ENCODE data around the gene MATCAP1.
A peak's percentile ranks its signal among the peaks of the same experiment; 100 is the strongest.

The MATCAP1 gene

DNA sequence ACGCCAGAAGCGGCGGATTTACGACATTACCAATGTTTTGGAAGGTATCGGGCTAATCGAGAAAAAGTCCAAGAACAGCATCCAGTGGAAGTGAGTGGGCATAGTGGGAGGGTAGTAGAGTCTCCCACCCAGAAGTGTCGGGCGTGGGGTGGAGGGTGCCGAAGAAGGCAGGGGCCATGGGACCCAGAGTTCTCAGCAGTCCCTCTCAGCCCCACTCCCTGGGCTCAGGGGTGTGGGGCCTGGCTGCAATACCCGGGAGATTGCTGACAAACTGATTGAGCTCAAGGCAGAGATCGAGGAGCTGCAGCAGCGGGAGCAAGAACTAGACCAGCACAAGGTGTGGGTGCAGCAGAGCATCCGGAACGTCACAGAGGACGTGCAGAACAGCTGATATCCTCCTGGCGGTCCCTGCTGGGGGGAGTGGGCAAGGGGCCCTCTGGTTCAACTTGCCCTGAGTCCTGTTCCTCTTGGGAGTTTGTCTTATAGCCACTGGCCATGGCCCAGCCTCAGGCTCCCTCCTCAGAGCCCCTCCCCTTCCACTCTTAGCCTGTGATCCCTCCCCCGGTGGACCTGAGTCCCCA, 9.1 kb upstream of the MATCAP1 start:
- peak overlapping the region; percentile 64 for H3K27ac Mint-ChIP-seq (ENCODE audit: low read depth)
- peak overlapping the region; percentile 89 for H3K4me3 Mint-ChIP-seq
- peaks cover 7% of the 10 kb centered on the region for H3K36me3 Mint-ChIP-seq (ENCODE audit: insufficient read depth)
- peaks cover 49% of the 10 kb centered on the region for H3K4me1 Mint-ChIP-seq
- no peak for DNase-seq (ENCODE audit: low spot score in 2 of 2)
- ATAC-seq (replicated peaks; ENCODE audit: extremely low read depth, poor library complexity, severe bottlenecking) = peak; percentile 44
- H3K9me3 Mint-ChIP-seq = no peaks in the 10 kb centered on the region
- no peaks in the 10 kb centered on the region for H3K27me3 Mint-ChIP-seq

DNA sequence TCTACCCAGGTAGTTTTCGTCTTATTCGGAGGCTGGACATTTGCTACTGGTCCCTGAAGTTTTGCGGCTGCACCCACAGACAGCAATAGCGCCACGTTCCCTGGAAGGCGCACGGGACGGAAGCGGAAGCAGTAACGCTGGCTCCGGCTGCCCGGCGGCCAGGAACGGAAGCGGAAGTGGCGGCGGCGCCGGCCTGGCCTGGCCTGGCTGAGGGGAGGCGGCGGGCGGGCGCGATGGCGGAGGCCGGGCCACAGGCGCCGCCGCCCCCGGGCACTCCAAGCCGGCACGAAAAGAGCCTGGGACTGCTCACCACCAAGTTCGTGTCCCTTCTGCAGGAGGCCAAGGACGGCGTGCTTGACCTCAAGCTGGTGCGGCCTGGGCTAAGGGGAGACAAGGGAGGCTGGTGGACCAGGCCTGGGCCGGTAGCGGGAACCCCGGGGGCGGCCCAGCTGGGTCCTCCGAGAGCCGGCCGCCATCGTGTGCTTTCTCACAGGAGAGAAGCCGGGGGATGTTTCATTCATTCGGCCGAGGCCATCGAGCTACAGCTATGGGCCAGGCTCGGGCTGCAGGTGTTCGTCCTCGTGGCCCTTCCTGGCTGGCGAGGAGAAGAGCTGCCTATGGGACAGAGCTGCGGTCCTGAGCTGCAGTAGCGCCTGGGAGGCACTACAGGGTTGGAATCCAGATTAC, 8.4 kb upstream of the MATCAP1 start, which contains the start of gene E2F4:
TSS of gene E2F4 (plus strand) at position 161 of the 687 bp plus-strand sequence. CDS start at position 234, 73 bp downstream.
- DNase-seq (ENCODE audit: low spot score in 2 of 2) (peak; percentile 71 to 75), ATAC-seq (replicated peaks; ENCODE audit: extremely low read depth, poor library complexity, severe bottlenecking) (peak; percentile 96)
- Mint-ChIP-seq H3K4me1 (peaks cover 49% of the 10 kb centered on the region), H3K4me3 (peak within 1 kb of the TSS; percentile 89), H3K27me3 (no peaks in the 10 kb centered on the region), H3K9me3 (no peaks in the 10 kb centered on the region), H3K27ac (ENCODE audit: low read depth) (peak within 1 kb of the TSS; percentile 64), H3K36me3 (ENCODE audit: insufficient read depth) (peaks cover 7% of the 10 kb centered on the region)

DNA sequence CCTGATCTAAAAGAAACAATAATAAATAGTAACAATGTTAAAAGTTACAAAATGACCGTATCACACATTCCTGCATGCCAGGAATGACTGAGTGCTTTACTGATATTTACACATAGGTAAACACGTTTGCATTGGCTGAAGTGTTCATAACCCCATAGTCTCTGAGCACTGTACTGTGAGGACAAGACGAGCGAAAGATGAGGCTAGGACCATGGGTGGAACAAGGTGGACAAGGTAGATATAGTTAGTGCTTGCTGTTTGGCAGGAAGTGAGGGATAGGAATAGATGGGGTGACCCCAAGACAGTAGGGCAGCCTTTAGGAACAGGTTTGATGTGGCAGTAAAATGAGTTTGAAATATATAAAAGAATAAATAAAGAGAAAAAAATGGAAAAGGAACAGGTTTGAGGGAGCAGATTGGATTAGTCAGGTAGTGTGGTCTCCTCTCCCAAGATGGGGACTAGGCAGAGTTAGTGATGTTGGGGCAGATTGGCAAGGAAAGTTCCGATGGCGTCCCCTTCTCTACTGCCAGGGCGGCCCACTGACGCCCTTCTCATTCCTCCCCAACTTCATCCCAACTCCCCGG, 7.7 kb upstream of the MATCAP1 start:
- H3K27ac Mint-ChIP-seq (ENCODE audit: low read depth) = peak overlapping the region; percentile 64
- no peaks in the 10 kb centered on the region for H3K9me3 Mint-ChIP-seq
- ATAC-seq (replicated peaks; ENCODE audit: extremely low read depth, poor library complexity, severe bottlenecking) (no peak), DNase-seq (ENCODE audit: low spot score in 2 of 2) (no peak)
- H3K27me3 Mint-ChIP-seq = no peaks in the 10 kb centered on the region
- H3K36me3 Mint-ChIP-seq (ENCODE audit: insufficient read depth) = peaks cover 7% of the 10 kb centered on the region
- H3K4me1 Mint-ChIP-seq = peaks cover 43% of the 10 kb centered on the region
- peak overlapping the region; percentile 89 for H3K4me3 Mint-ChIP-seq

DNA sequence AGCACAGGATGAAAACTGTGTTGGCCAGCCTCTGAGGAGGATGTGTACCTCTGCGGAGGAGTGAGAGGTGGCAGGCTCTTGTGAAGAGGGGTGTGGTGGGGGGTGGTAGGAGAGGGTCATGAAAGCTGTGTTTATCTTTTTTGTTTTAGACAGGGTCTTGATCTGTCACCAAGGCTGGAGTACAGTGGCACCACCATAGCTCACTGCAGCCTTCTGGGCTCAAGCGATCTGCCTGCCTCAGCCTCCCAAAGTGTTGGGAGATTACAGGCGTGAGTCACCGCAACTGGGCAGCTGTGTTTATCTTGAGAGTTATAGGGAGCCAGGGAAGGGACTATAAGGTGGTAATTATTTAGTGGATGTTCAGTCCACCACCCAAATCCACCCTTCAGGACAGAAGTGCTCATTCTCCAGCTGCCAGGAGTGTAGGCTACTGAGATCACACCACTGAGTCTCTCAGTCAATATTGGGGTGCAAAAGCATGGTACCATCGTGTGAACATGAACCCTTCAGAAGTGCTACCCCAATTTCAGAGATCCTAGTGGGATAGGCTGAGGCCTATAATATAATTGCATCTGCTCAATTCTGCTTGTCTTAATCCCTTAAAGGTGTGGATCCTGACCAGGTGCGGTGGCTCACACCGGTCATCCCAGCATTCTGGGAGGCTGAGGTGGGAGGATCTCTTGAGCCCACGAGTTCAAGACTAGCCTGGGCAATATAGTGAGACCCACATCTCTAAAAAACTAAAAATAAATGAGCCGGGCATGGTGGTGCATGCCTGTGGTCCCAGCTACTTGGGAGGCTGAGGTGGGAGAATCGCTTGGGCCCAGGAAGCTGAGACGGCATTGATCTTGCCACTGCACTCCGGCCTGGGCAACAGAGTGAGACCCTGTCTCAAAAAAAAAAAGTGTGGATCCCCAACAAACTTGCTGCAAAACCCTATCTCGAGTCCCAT, 7.0 kb upstream of the MATCAP1 start:
- Mint-ChIP-seq H3K9me3 (no peaks in the 10 kb centered on the region), H3K36me3 (ENCODE audit: insufficient read depth) (peaks cover 5% of the 10 kb centered on the region), H3K4me3 (peak overlapping the region; percentile 89), H3K27me3 (no peaks in the 10 kb centered on the region), H3K27ac (ENCODE audit: low read depth) (peak overlapping the region; percentile 64), H3K4me1 (peaks cover 35% of the 10 kb centered on the region)
- DNase-seq (ENCODE audit: low spot score in 2 of 2) = no peak
- no peak for ATAC-seq (replicated peaks; ENCODE audit: extremely low read depth, poor library complexity, severe bottlenecking)

DNA sequence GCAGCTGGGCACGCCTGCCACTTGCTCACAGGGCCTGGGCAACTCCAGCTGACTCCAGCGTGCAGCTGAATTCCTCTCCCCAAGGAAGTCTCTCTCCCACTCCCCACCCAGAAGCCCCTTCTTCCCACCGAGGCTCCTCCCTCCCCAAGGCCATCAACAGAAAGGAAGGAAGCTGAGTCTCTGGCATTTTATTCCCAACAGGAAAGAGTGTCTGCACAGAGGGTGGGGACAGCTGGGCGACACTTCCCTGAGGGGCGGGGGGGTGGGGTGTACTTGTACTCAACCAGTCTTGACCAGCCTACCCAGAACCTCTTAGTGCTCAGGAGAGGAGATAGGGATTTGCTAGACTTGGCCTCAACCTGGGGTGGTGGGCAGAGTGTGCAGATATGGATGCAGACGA, 6.3 kb upstream of the MATCAP1 start, which contains the start of gene EXOC3L1:
TSS of gene EXOC3L1 (minus strand) at position 96 of the 400 bp plus-strand sequence. CDS start 460 bp downstream, outside the sequence.
- H3K27me3 Mint-ChIP-seq = no peaks in the 10 kb centered on the region
- no peaks in the 10 kb centered on the region for H3K9me3 Mint-ChIP-seq
- peak within 1 kb of the TSS; percentile 89 for H3K4me3 Mint-ChIP-seq
- no peak for DNase-seq (ENCODE audit: low spot score in 2 of 2)
- peaks cover 38% of the 10 kb centered on the region for H3K4me1 Mint-ChIP-seq
- no peak for ATAC-seq (replicated peaks; ENCODE audit: extremely low read depth, poor library complexity, severe bottlenecking)
- no peak within 1 kb of the TSS for H3K27ac Mint-ChIP-seq (ENCODE audit: low read depth)
- H3K36me3 Mint-ChIP-seq (ENCODE audit: insufficient read depth) = peaks cover 6% of the 10 kb centered on the region

DNA sequence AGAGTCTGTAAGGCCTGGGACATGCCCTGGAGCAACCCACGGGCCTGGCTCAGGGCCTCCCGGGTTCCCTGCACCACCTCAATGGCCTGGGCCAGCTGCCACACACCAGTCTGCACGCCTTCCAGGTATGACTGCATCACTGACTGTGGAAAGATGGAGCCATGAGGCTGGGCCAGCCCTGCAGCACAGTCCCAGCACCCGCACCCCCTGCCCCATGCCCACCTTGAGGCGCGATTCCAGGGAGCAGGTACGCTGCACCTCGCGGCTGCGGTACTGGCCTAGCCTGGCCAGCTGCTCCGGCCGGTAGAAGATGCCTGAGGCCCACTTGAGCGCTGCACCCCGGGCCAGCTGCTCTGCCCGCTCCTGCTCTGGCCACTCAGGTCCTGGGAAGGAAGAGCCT, 5.0 kb upstream of the MATCAP1 start:
- ATAC-seq (replicated peaks; ENCODE audit: extremely low read depth, poor library complexity, severe bottlenecking) = no peak
- H3K27ac Mint-ChIP-seq (ENCODE audit: low read depth) = no peak overlapping the region
- H3K9me3 Mint-ChIP-seq = no peaks in the 10 kb centered on the region
- peaks cover 6% of the 10 kb centered on the region for H3K36me3 Mint-ChIP-seq (ENCODE audit: insufficient read depth)
- DNase-seq (ENCODE audit: low spot score in 2 of 2) = no peak
- no peaks in the 10 kb centered on the region for H3K27me3 Mint-ChIP-seq
- H3K4me1 Mint-ChIP-seq = peaks cover 37% of the 10 kb centered on the region
- no peak overlapping the region for H3K4me3 Mint-ChIP-seq

DNA sequence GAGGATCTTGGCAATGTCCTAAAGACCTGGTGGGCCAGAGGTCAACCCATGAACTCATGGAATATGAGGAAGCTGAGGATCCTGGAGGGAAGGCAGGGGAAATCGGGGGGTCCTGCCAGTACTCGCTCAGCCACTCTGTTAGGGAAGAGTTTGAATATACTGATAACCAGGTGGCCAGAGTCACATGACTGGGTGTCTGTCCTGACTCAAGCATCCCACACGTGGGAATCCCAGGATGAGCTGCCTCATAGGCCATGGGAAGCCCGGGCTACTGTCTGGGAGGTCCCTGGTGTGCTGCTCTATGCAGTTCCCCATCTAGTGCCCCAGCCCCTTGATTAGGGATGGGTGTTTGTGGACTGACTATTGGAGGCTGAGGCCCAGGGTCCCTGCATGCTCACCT, 4.6 kb upstream of the MATCAP1 start:
- H3K9me3 Mint-ChIP-seq = no peaks in the 10 kb centered on the region
- H3K27me3 Mint-ChIP-seq = no peaks in the 10 kb centered on the region
- ATAC-seq (replicated peaks; ENCODE audit: extremely low read depth, poor library complexity, severe bottlenecking) (no peak), DNase-seq (ENCODE audit: low spot score in 2 of 2) (no peak)
- peaks cover 6% of the 10 kb centered on the region for H3K36me3 Mint-ChIP-seq (ENCODE audit: insufficient read depth)
- peaks cover 32% of the 10 kb centered on the region for H3K4me1 Mint-ChIP-seq
- no peak overlapping the region for H3K27ac Mint-ChIP-seq (ENCODE audit: low read depth)
- no peak overlapping the region for H3K4me3 Mint-ChIP-seq

DNA sequence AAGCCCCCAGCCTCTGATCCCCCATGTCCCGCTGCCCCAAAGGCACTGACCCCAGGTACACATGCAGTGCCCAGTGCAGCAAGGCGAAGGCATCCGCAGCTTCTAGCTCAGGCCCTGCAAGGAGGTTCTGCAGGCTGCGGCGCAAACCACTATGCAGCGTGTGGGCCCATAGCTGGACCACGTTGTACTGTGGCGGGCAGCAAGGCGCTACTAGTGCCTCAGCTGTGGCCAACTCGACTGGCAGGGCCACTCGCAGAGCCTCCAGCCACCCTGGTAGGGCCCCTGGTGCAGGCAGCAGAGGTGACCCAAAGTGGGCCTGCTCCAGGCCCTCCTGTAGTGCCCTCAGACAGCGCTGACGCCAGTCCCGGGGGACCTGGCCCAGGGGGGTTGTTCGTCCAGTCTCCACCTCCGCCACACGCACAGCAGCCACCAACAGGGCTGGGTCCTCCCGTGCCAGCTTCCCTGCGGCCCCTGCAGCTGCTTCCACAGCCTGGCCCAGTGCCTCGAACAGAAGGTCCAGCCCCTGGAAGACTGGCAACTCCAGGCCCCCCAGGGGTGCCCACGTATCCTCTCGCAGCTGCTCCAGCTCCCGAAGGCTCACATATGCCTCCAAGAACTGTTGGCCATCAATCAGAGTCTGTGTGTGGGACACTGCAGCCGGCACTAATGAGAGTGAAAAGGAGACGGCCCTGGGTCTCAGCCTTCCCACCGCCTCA, 3.6 kb upstream of the MATCAP1 start:
- Mint-ChIP-seq H3K27ac (ENCODE audit: low read depth) (no peak overlapping the region), H3K36me3 (ENCODE audit: insufficient read depth) (peaks cover 6% of the 10 kb centered on the region), H3K9me3 (no peaks in the 10 kb centered on the region), H3K27me3 (no peaks in the 10 kb centered on the region), H3K4me1 (peaks cover 22% of the 10 kb centered on the region), H3K4me3 (no peak overlapping the region)
- DNase-seq (ENCODE audit: low spot score in 2 of 2) (no peak), ATAC-seq (replicated peaks; ENCODE audit: extremely low read depth, poor library complexity, severe bottlenecking) (no peak)

DNA sequence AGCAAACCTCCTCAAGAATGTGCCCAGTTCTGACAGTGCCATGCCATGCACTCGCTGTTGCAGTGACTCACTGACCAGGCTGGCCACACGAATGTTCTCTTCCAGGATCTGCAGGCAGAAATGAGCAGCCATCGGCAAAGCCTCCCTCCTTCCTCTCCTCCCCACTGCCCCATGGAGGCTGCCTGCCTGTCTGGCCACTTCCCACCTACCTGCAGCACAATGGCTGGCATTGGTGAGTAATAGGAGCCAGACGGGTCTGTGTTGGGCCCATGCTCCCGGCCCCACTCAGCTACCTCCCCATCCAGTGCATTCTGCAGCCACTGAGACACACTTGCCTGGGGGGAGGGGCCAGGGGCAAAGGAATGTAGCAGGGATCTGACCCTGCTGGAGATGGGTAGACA, 2.8 kb upstream of the MATCAP1 start:
- peaks cover 3% of the 10 kb centered on the region for H3K36me3 Mint-ChIP-seq (ENCODE audit: insufficient read depth)
- H3K27ac Mint-ChIP-seq (ENCODE audit: low read depth) = no peak overlapping the region
- DNase-seq (ENCODE audit: low spot score in 2 of 2) (no peak), ATAC-seq (replicated peaks; ENCODE audit: extremely low read depth, poor library complexity, severe bottlenecking) (no peak)
- no peak overlapping the region for H3K4me3 Mint-ChIP-seq
- H3K9me3 Mint-ChIP-seq = no peaks in the 10 kb centered on the region
- H3K4me1 Mint-ChIP-seq = peaks cover 17% of the 10 kb centered on the region
- no peaks in the 10 kb centered on the region for H3K27me3 Mint-ChIP-seq

DNA sequence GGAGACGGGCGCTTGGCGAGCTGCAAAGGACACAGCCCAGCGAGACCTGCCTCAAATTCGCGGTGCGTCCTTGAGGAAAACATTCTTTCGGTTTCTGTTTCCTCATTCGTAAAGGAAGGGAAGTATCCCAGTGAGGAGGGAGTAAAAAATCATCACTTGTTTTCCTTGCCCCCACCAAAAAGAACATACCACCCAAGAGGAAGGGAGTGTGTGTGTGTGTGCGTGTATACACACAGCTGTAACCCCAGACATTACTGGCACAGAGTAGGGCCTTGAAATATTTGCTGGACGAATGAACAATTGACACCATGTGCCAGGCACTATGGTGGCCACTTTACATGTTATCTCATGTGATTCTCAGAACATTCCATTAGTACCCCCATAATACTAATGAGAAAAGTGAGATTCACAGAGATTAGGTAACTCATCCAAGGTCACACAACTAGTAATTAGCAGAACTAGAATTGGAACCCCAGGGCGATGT, 1.9 kb upstream of the MATCAP1 start:
- Mint-ChIP-seq H3K9me3 (no peaks in the 10 kb centered on the region), H3K4me1 (peaks cover 12% of the 10 kb centered on the region), H3K36me3 (ENCODE audit: insufficient read depth) (peaks cover 3% of the 10 kb centered on the region), H3K27ac (ENCODE audit: low read depth) (peak overlapping the region; percentile 70), H3K4me3 (no peak overlapping the region), H3K27me3 (no peaks in the 10 kb centered on the region)
- DNase-seq (ENCODE audit: low spot score in 2 of 2) (no peak), ATAC-seq (replicated peaks; ENCODE audit: extremely low read depth, poor library complexity, severe bottlenecking) (no peak)

DNA sequence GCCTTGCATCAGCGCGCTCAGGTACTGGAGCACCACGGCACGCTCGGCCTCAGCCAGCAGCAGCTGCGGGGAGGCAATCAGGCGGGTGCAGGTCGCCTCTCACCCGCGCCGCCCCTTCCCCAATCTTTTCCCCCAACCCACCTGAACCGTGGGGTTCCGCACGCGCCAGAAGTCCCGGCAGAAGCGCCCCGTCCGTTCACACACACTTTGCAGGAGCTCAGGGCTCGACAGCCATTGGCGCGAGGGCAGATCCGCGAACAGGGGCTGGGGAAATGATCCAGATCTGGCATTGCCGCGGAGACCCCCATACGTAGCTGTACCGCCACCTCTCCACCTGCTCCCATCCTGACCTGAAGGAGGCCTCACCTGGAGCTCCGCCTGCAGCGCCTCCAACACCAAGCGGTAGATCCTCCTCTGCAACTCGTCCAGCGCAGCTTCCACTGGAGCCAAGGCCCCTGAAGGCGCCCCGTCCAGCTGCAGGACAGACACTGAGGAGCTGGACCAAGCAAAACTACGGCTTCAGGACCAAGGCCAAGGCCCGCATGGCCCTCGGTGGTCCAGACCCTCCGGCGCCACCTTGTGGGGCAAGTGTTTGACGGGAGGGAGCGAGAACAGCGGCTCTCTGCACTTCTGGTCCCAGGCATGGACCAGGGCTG, 1.4 kb upstream of the MATCAP1 start:
- peak overlapping the region; percentile 70 for H3K27ac Mint-ChIP-seq (ENCODE audit: low read depth)
- H3K9me3 Mint-ChIP-seq = no peaks in the 10 kb centered on the region
- DNase-seq (ENCODE audit: low spot score in 2 of 2) = peak; percentile 74 to 79
- H3K4me1 Mint-ChIP-seq = peaks cover 12% of the 10 kb centered on the region
- peak; percentile 18 for ATAC-seq (replicated peaks; ENCODE audit: extremely low read depth, poor library complexity, severe bottlenecking)
- peaks cover 3% of the 10 kb centered on the region for H3K36me3 Mint-ChIP-seq (ENCODE audit: insufficient read depth)
- no peak overlapping the region for H3K4me3 Mint-ChIP-seq
- H3K27me3 Mint-ChIP-seq = no peaks in the 10 kb centered on the region

Measured in central memory CD8-positive, alpha-beta T cell (primary cell).